Fibroblast of the aortic adventitia (primary cell): ENCODE measurements around the gene LIMS2. TPM values are rescaled to one million over a fixed set of nuclear protein-coding genes. Genes with fewer than 3 reads are reported as not detected.

Experiments used
- DNase-seq: peaks from one replicate; pipeline ENCODE4 v3.0.0-alpha.2; 2010; ENCODE audit warnings: low read depth
- H3K4me3 ChIP-seq: 2 replicates; pipeline ENCODE4 v1.5.1; 2011; ENCODE audit warnings: low read depth, mild to moderate bottlenecking, control low read depth, low read length, moderate library complexity
- total RNA-seq: library from RNA; depleted of rRNA; stranded (reverse); fragments of >200 nt; gene quantifications from 2 replicates; pipeline ENCODE4 v1.2.3, GENCODE V29; 2012; ENCODE audit warnings: low replicate concordance
- TF ChIP-seq, protein P1 (sequence below): IDR thresholded peaks from 2 replicates; pipeline ENCODE4 v1.5.1; 2011; ENCODE audit warnings: mild to moderate bottlenecking, low read length, control low read depth, inconsistent platforms; ENCODE audit not compliant: insufficient read depth

Gene LIMS2
- total RNA-seq, 1 donor = 7.8 TPM

DNA sequence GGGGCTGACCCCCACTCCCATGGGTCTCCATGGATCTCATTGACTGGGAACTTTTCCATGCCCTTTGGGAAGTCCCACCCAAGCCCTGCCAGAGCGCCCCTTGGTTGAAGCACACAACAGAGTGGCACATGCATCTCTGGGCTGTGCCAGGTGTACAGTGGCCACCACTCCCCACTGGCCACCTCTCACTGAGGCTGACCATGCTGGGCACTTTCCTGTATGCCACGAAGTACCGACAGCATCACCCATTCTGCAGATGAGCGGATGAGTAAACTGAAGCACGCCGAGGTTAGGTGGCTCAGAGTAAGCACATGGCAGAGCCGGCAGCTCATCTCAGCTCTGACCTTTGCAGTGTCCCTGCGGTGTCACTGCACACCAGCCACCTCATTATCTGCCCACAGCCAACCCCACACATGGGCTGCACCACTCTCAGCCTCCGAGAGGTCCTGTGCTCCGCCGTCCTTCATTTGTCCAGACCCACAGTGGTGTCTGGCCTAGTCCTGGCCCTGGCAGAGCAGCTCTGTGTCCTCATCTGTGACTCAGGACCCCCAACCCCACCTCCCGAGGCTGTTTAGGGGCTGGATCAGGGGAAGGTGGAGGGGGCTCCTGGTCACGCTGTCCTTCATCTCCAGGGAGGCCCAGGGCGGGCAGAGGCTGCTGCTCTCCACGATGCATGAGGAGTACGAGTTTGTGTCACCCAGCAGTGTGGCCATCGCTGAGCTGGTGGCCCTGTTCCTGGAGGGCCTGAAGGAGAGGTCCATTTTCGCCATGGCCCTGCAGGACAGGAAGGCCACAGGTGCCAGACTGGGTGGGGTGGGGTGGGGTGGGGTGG lies 47.4 kb downstream of the LIMS2 start:
- no peak for DNase-seq
- TF ChIP-seq, protein P1, sequence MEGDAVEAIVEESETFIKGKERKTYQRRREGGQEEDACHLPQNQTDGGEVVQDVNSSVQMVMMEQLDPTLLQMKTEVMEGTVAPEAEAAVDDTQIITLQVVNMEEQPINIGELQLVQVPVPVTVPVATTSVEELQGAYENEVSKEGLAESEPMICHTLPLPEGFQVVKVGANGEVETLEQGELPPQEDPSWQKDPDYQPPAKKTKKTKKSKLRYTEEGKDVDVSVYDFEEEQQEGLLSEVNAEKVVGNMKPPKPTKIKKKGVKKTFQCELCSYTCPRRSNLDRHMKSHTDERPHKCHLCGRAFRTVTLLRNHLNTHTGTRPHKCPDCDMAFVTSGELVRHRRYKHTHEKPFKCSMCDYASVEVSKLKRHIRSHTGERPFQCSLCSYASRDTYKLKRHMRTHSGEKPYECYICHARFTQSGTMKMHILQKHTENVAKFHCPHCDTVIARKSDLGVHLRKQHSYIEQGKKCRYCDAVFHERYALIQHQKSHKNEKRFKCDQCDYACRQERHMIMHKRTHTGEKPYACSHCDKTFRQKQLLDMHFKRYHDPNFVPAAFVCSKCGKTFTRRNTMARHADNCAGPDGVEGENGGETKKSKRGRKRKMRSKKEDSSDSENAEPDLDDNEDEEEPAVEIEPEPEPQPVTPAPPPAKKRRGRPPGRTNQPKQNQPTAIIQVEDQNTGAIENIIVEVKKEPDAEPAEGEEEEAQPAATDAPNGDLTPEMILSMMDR = no peak
- no peak overlapping the region for H3K4me3 ChIP-seq

DNA sequence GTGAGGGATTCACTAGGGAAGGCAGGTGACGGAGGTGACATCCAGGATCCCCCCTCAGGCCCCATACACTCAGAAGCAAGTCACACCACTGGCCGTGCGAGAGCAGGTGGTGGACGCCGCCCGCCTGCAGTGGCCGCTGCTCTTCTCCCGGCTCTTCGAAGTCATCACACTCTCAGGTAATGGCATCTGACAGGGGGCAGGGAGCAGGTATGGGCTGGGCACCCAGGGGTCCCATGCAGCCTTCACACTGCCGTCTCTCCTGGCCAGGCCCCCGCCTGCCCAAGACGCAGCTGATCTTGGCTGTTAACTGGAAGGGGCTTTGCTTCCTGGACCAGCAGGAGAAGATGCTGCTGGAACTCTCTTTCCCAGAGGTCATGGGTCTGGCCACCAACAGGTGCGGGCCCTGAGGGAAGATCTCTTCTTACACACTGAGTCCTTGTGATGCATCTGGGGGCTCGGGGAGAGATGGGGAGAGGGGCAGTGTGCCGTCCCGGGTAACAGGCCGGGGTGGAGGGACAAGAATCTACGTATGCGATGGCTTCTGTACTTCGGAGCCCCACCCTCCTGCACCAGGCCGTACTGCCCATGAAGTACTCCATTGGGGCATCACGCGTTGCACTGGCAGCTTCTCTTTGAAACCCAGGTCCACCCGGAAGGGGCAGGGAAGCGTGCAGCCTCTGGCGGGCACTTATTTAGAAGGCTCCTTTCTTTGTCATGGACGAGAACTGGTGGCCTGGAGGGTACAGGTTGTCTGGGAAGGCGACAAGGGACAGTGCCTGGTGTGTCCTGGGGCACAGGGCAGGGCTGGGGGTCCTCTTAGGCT lies 48.2 kb downstream of the LIMS2 start:
- no peak for DNase-seq
- no peak overlapping the region for H3K4me3 ChIP-seq
- TF ChIP-seq, protein P1 = no peak

DNA sequence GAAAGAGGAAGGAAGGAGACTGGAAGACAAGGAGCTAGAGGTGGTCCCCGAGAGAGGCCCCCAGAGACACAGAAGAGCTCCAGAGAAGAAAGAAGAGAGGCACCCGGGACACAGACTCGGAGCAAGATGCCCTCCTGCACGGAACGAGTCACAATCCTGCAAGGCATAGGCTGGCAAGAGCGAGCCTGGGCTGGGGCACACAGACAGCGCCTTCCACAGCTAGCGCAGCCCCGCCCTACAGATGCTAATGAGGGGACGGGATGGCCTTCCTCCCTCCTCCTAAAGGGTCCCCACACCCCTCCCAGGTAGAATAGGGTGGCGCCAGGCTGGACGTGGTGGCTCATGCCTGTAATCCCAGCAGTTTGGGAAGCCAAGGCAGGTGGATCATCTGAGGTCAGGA lies 49.2 kb downstream of the LIMS2 start:
- no peak overlapping the region for H3K4me3 ChIP-seq
- no peak for DNase-seq
- TF ChIP-seq, protein P1 = no peak

DNA sequence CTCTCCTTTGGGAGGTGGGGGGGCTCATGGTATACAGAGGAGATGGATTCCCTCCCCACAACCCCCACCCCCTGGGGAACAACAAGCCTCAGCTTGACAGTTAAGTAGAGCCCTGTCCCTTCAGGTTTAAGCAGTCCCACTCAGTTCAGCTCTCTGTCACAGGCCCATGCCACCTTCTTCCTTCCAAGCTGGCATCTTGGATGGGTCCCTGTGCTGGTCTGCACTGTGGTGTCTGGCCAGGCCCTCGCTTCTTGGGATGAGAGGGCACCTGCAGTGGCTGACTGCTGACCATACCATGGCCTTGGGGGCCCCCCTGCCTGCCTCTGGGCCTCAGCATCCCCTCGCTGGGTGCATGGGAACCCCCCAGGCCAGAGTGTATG lies 49.8 kb downstream of the LIMS2 start:
- TF ChIP-seq, protein P1 = no peak
- DNase-seq = no peak
- H3K4me3 ChIP-seq = no peak overlapping the region

DNA sequence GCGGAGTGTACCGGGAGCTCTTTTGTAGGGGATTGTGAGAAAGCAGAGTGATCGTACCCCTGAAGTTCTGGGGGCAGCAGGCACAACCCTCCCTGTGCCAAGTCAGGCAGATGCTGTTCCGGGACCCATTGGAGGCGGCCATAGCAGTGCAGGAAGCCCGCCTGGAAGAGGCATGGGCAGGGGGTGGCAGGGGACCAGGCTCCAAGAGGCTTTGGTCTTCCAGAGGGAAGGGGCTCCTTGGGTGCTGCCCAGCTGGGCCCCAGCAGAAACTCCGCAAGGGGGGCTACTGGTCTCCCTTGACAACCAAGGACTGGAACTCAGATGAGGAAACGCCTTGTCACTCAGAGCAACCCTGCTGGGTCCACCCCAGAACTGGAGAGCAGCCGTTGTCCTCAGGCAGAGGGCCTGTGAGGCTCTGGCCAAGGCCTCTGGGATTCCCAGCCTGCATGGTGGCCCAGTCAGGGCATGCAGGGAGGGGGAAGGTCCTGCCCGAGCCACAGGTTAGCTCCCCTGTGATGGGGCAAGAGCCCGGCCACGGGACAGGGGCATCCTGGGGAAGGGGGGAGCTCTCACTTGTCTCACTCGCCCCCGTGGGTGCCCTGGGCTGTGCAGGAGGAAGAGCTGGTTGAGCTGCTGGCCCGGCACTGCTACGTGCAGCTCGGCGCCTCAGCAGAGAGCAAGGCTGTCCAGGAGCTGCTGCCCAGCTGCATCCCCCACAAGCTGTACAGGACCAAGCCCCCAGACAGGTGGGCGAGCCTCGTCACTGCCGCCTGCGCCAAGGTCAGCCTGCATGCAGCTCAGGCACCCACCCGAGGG lies 50.4 kb downstream of the LIMS2 start:
- no peak for DNase-seq
- H3K4me3 ChIP-seq = no peak overlapping the region
- TF ChIP-seq, protein P1 = no peak

DNA sequence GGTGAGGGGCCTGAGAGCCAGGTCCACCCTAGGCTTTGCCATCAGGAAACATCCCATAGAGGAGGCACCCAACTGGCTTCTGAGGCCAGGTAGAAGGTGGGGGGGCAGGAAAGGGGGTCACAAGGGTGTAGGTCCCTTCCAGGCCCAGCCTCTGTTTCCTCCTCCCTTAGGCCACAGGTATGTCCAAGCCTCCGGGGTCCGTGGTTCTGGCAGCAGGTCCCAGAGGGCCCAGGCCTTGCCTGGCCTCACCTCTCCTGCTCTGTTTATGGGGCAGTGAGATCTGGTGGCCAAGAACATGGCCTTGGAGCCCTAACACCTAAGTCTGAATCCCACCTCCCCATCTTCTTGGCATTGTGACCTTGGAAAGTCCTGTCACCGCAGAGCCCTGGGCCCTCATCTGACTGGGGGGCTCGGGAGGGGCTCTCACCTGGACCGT lies 51.0 kb downstream of the LIMS2 start:
- TF ChIP-seq, protein P1 = no peak
- H3K4me3 ChIP-seq = no peak overlapping the region

More for the DNA sequence above, 51.0 kb downstream of the LIMS2 start:
- DNase-seq = no peak
